Activated CD8-positive, alpha-beta memory T cell treated with anti-CD3 and anti-CD28 coated beads for 36 hours (primary cell): ENCODE measurements around the gene SLC6A7. TPM values are rescaled to one million over a fixed set of nuclear protein-coding genes. Genes with fewer than 3 reads are reported as not detected.

Source experiments
- CTCF ChIA-PET: fragments of 350-600 bp; sonication (Branson Sonifier 250); formaldehyde crosslinking; loops from one replicate; lab custom pipeline; 2021; ENCODE audit warnings: antibody characterized with exemption; lab: Charles Lee
- POLR2A ChIA-PET: fragments of 350-600 bp; sonication (Branson Sonifier 250); formaldehyde crosslinking; loops from one replicate; lab custom pipeline; 2021; ENCODE audit warnings: antibody characterized with exemption; lab: Charles Lee
- total RNA-seq, 2 experiments: library from RNA; stranded (reverse); gene quantifications; one replicate each; pipeline ENCODE4 v1.2.3, GENCODE V29; 2021

Gene SLC6A7
- total RNA-seq: not detected

- POLR2A ChIA-PET: no interaction called here
- CTCF ChIA-PET: no interaction called here
These were observed at the start of gene SLC6A7 for GRCh38 chr5:150189728-150190502. SLC6A7 (plus strand) TSS chr5:150190062; CDS start chr5:150190328, 266 bp downstream.

- CTCF ChIA-PET: no interaction called here
- POLR2A ChIA-PET: no interaction called here
These were observed 49.0 kb upstream of the SLC6A7 start for GRCh38 chr5:150140830-150141229.

GRCh38 chr5:150141544-150142184 lies 48.2 kb upstream of the SLC6A7 start:
- ChIA-PET CTCF (no interaction called here), POLR2A (no interaction called here)

- POLR2A ChIA-PET: no interaction called here
- CTCF ChIA-PET: no interaction called here
These were observed 47.5 kb upstream of the SLC6A7 start for GRCh38 chr5:150142185-150142958.

- ChIA-PET CTCF (no interaction called here), POLR2A (no interaction called here)
These were observed 46.9 kb upstream of the SLC6A7 start for GRCh38 chr5:150142959-150143349.

GRCh38 chr5:150143350-150144245 lies 46.3 kb upstream of the SLC6A7 start:
- POLR2A ChIA-PET: no interaction called here
- CTCF ChIA-PET: no interaction called here

GRCh38 chr5:150144246-150144801 lies 45.5 kb upstream of the SLC6A7 start:
- POLR2A ChIA-PET: no interaction called here
- CTCF ChIA-PET: interaction anchor here (0.8 kb wide), 1 partner anchor 74 kb away, joined by 3 read pairs; no protein-coding TSS in a partner anchor

GRCh38 chr5:150144879-150145278 lies 45.0 kb upstream of the SLC6A7 start:
- POLR2A ChIA-PET: no interaction called here
- CTCF ChIA-PET: interaction anchor here (0.8 kb wide), 1 partner anchor 73 kb away, joined by 3 read pairs; no protein-coding TSS in a partner anchor

GRCh38 chr5:150146235-150146634 lies 43.6 kb upstream of the SLC6A7 start:
- POLR2A ChIA-PET: no interaction called here
- CTCF ChIA-PET: no interaction called here

GRCh38 chr5:150146862-150147601 lies 42.8 kb upstream of the SLC6A7 start:
- POLR2A ChIA-PET: no interaction called here
- CTCF ChIA-PET: no interaction called here

GRCh38 chr5:150147670-150148069 lies 42.2 kb upstream of the SLC6A7 start:
- POLR2A ChIA-PET: no interaction called here
- CTCF ChIA-PET: no interaction called here

- POLR2A ChIA-PET: no interaction called here
- CTCF ChIA-PET: no interaction called here
These were observed 41.5 kb upstream of the SLC6A7 start for GRCh38 chr5:150148117-150148927.

GRCh38 chr5:150149618-150150017 lies 40.2 kb upstream of the SLC6A7 start:
- CTCF ChIA-PET: no interaction called here
- POLR2A ChIA-PET: no interaction called here

- POLR2A ChIA-PET: no interaction called here
- CTCF ChIA-PET: no interaction called here
These were observed 37.0 kb upstream of the SLC6A7 start for GRCh38 chr5:150152636-150153462.

- ChIA-PET POLR2A (no interaction called here), CTCF (no interaction called here)
These were observed 36.4 kb upstream of the SLC6A7 start for GRCh38 chr5:150153483-150153882.

GRCh38 chr5:150153957-150154617 lies 35.8 kb upstream of the SLC6A7 start:
- POLR2A ChIA-PET: no interaction called here
- CTCF ChIA-PET: no interaction called here
